GM19463 (cell line): ENCODE data around the gene HDAC11.
"Not testable (repeated sequence)": the region's sequence is repeated elsewhere in the genome, so short reads cannot be mapped to it uniquely, and the experiment has no call there.

ENCODE experiments used
- ATAC-seq: cut with Tn5 transposase; IDR thresholded peaks from one replicate; pipeline ENCODE4 v1.9.1; 2021; ENCODE audit warnings: mild to moderate bottlenecking, moderate library complexity; ENCODE audit not compliant: unreplicated experiment

The HDAC11 gene

DNA sequence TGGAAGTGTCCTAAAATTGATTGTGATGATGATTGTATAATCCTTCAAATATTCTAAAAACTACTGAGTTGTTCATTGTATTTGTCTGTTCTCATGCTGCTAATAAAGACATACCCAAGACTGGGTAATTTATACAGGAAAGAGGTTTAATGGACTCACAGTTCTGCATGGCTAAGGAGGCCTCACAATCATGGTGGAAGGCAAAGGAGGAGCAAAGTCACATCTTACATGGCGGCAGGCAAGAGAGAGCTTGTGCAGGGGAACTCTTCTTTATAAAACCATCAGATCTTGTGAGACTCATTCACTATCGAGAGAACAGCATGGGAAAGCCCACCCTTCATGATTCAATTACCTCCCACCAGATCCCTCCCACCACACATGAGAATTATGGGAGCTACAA lies 41.6 kb downstream of the HDAC11 start:
- ATAC-seq = not testable (repeated sequence)

GRCh38 chr3:13522236-13522635 lies 42.1 kb downstream of the HDAC11 start:
- ATAC-seq = no peak

DNA sequence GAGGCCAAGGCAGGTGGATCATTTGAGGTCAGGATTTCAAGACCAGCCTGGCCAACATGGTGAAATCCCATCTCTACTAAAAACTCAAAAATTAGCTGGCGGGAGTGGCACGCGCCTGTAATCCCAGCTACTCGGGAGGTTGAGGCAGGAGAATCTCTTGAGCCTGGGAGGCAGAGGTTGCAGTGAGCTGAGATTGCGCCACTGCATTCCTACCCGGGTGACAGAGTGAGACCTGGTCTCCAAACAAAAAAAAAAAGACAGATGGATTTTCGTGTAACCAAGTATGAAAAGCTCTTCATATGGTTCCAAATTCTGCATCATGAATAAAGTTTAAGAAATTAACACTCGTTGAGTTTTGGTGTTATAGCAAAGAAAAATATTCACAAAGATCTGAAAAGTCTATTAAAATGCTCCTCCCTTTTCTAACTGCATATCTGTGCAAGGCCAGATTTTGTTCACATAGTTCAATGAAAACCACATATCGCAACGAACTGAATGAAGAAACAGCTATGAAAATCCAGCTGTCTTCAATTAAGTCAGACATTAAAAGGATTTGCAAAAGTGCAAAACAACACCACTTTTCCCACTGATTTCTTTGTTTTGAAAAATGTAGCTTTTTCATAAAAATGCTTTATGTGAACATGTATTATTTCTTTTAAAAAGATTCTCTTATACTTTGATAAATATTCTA lies 45.0 kb downstream of the HDAC11 start:
- no peak for ATAC-seq

DNA sequence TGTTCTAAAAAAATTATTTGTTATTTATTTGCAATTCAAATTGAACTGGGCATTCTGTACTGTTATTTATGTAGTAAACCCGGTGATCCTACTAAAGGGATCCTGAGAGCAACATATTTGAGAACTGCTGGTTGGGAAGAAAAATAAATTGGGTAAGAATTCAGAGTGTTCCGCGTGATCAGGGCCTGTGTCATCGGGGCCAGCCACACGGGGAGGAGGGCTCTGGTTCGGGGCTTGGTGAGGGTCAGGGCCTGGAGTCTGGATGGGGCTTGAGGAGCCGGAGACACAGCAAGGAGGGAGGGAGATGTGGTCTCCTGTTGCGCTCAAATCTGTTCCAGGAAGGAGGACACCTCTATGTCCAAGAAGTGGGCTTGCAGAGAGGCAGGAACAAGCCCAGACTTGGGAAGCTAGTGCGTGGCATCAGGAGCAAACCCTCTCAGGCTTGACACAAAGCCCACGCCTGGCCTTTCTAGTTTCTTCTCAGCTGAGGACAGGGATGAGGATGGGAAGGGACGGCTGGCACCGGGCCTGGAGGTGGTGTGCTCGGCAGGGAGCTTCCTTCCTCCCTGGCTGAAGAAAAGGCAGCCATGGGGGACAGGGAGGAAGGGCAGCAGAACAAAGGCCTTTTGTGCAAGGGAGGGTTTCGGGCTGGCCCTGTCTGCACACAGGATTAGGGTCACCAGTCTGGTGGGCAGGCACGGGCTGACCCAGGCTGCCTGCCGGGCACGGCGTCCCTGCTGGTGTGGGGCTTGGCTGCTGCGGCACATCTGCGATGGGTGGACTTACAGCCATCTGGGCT lies 45.9 kb downstream of the HDAC11 start:
- ATAC-seq = no peak

- no peak for ATAC-seq
These were observed 46.5 kb downstream of the HDAC11 start for GRCh38 chr3:13526626-13526949.

- ATAC-seq = no peak
These were observed 48.2 kb downstream of the HDAC11 start for GRCh38 chr3:13528217-13528867.

DNA sequence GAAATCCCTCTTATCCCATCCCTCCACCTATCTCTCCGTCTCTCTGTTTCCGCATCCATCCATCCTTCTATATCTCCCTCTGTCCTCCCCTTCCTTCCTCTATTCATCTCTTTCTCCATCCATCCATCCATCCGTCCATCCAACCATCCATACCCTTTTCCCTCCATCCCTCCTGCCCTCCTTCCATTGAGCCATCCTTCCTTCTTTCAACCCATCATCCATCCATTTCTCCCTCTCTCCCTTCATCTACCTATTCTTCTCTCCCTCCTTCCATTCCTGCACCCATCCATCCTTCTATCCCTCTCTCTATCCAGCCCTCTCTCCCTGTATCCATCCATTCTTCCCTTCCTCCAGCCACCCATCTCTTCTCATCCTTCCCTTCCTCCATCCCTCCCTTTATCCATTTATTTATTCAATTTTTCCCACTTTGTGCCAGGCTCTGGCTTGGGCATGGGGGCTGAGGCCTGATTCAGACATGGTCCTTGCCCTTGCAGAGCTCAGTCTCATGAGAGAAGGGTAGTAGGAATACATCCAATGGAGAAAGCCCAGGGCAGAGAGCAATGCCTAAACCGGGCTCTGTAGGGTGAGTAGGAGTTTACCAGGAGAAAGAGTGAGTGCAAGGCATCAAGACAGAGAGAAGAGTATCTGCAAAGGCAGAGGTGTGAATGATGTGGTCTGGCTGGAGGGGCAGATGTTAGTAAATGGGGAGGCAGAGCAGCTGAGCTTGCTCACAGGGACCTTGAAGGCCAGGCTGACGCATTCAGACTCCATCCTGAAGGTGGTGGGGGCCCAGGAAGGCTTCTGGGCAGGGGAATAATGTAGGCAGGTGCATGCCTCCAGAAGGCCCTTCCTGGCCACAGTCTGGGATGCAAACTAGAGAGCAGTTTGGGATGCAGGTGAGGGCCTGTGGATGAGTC lies 49.3 kb downstream of the HDAC11 start:
- ATAC-seq = no peak

DNA sequence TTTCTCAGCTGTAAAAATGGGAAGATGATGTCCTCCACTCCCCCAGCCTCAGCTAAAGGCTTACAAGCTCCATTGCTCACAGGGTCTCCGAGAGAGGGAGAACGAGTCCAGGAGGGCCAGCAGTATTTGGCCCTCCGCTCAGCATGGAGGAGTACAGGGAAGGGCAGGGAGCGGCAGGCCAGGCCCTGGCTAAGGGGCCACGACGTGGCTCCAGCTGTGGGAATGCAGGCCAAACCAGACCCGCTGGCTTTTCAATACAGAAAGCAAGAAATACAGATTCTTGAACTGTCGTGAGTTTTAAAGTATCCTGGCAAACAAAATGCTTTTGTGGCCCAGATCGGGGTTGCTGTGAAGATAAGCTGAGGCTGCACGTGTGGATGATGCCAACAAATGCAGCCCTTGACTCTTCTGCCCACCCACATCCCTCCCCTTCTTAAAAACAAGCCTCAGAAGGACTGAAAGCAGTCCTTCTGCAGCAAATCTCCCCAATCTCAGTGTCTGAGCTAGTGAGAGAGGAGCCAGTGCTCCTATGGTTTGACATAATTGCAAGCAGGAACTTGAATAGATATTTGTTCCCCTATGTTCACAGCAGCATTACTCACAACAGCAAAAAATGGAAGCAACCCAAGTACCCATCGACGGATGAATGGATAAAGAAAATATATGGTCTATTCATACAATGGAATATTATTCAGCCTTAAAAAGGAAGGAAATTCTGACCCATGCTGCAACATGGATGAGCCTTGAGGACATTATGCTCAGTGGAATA lies 50.3 kb downstream of the HDAC11 start:
- ATAC-seq = no peak

DNA sequence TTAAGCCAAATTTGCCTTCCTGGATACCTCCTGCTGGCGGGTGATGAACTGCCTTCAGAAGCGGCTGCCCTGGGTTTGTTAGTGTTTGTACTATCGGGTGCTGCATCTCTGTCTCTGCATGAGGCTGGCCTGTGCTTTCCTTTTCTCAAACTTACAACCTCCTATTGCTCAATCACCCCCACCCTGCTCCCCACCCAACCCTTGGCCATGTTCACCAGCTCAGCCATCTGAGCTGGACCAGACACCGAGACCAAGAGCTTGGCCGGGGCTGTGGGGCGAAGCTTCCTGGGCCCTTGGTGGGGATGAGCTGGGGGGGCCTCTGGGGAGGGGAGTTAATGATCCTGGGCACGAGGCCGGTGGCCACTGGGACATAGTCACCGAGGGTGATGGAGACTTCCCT lies 52.0 kb downstream of the HDAC11 start:
- no peak for ATAC-seq

GRCh38 chr3:13532631-13533030 lies 52.5 kb downstream of the HDAC11 start:
- no peak for ATAC-seq

DNA sequence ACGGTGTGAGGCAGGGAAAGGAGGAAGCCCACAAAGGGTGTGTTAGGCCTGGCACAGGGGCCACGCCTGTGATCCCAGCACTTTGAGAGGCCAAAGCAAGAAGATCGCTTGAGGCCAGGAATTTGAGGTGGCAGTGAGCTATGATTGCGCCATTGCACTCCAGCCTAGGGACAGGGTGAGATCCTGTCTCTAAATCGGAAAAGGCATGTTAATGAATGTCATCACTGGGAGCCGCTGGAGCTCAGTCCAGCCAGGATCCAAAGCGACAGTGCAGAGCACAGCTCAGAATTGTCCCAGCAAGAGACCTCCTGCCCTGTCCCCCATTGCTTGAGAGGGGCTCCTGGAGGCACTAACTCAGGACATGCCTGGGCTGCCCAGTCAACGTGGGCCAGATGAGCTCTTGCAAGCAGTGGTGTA lies 53.8 kb downstream of the HDAC11 start:
- no peak for ATAC-seq

DNA sequence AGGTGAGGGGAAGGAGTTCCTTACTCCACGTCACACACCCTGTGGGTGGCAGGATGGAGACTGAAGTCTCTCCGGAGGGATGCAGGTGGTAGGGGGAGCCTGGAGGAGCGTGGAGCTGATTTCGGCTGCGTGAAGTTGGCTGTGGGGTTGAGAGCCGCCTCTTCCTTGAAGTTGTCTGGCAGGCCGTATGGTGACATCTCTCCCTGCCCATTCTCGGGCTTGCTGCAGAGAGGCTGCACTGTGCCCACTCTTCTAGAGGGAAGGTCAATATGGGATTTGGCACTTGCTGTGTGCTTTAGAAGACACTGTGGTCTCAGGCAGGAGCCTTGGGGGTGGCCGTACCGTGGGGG lies 55.4 kb downstream of the HDAC11 start:
- no peak for ATAC-seq

DNA sequence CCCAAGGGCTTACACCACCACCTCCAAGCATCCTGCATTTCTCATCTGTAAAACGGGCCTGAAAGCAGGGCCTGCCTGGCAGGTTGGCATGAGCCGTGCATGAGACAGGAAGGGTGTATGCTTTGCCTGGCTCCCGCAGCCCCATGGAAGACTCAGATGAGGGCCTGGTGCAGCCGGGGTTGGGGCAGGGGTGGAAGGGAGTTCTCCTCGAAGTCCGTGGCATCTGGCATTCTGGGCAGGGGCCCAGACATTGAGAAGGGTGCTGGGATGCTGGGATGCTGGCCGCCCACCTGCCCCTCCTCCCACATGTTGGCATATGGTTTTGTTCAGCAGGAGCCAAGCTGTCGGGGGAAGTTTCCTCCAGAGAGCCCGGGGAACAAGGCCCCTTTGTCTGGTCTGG lies 55.8 kb downstream of the HDAC11 start:
- no peak for ATAC-seq

- no peak for ATAC-seq
These were observed 56.3 kb downstream of the HDAC11 start for GRCh38 chr3:13536432-13536831.

- ATAC-seq = no peak
These were observed 56.7 kb downstream of the HDAC11 start for GRCh38 chr3:13536832-13537231.

DNA sequence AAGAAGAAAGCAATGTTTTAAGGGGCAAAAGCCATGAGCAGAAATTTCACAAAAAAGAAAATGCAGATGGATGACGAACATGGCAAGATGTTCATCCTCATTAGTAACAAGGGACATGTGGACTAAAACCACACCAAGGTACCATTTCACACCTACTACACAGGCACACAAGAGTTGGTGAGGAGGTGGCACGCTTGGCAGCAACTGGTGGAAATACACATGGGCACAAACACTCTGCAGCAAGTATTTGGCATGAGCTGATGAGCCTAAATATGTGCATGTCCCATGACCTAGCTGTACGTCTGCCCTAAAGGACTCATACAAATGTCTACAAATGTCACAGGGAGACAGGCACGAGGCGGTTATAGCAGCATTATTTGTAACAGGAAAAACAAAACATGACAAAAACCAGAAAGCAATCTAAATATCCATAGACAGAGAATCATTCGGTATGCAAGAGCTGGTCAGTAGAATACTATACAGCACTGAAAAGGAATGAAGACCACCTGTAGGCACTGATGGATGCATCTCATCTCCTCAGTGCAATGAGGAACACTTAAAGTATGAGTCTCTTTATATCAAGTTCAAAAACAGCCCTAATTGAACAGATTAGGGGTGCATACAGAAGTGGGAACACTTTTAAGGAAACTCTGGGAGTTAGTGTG lies 57.3 kb downstream of the HDAC11 start:
- no peak for ATAC-seq

DNA sequence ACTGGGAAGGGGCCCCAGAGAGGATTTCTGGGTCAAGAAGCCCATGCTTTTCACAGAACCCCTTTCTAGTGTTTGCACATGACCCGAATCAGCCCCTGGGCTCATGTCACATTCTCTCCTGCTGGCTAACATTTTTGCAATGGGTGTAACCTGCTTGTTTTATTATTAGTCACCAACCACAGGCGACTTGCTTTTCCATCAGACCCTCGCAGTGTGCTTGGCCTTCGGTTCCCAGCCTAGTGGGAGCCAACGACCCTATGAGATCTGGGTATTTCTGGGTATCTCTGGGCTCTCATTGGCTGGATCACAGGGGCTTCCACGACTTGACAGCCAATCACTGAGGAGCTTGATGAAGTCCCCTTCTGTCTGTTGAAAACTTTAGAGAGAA lies 57.8 kb downstream of the HDAC11 start:
- no peak for ATAC-seq

- ATAC-seq = no peak
These were observed 58.6 kb downstream of the HDAC11 start for GRCh38 chr3:13538520-13539291.

DNA sequence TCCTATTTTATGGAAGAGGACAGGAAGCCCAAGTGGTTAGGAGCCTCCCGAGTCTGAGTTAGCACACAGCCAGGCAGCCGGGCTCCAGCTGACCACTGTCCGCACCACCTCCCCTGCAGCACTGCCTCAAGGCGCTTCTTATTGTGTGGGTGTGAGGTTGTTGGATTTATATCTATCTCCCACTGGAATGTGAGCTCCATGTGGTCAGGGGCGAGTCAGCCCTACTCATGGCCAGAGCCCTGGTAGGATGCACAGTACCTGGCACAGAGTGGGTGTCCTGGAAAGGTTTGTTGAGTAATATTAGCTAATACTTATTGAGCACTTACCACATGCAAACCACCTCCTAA lies 59.2 kb downstream of the HDAC11 start:
- no peak for ATAC-seq
